GM10266 (cell line): Measurements from ENCODE around the gene TDRD15.

Source experiments
- DNase-seq: peaks from one replicate; pipeline ENCODE4 v3.0.0; 2012; ENCODE audit errors: extremely low spot score
- CTCF ChIP-seq: IDR thresholded peaks from 2 replicates; pipeline ENCODE4 v1.5.1; 2012; ENCODE audit warnings: mild to moderate bottlenecking, low read depth; ENCODE audit not compliant: control insufficient read depth, insufficient read depth; ENCODE audit errors: missing control alignments

Gene TDRD15

DNA sequence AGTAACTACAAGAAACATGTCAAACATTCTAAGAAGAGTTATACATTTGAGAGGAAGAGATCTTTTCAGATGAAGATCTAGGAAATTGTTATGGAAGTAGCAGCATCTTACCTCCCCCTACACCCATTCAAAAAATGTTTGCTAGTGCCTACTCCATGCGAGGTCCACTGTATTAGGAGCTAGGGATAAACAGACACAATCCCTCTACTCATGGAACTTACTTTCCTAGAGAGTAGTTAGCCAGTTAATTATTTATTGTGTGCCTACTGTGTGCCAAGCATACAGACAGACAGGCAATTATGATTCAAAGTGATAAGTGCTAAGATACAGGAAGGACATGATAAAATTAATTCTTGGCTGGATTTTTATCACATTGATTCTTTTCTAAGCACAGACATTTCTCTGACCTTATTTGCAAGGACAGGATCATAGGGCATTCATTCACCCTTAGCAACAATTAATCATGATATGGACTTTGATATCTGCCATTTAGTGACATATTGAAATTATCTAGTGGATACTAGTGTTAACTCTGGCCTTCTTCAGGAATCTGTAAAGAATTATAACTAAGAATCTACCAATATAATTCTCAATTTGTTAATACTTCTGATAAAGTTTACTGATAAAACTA lies 19.6 kb upstream of the TDRD15 start:
- no peak for DNase-seq
- no peak for TF ChIP-seq CTCF

DNA sequence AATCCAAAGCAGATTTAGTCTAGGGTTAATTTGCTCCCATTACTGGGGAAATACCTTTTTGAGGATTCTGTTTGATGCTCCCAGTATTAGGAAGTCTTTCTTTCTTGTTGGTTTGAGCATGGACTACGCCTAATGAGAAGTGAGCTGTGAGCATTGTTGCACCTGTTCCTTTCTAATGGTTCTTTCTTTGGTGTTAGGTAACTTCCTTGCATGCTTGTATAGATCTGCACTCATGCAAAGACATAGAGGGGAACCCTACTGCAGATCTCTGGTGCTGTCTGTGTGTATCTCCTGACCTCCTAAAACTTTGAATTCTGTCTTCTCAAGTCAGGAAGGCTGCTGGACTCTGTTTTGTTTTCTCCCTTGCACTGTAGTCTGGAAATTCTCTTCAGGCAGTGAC lies 12.8 kb upstream of the TDRD15 start:
- no peak for DNase-seq
- TF ChIP-seq CTCF = no peak

GRCh38 chr2:21117688-21118087 lies 6.1 kb upstream of the TDRD15 start:
- DNase-seq = no peak
- no peak for TF ChIP-seq CTCF

GRCh38 chr2:21118302-21118920 lies 5.4 kb upstream of the TDRD15 start:
- TF ChIP-seq CTCF = peak; percentile 27
- peak; percentile 34 for DNase-seq

- TF ChIP-seq CTCF = no peak
- no peak for DNase-seq
Measured at GRCh38 chr2:21131861-21132260, 8.1 kb downstream of the TDRD15 start.

GRCh38 chr2:21135585-21135984 lies 11.8 kb downstream of the TDRD15 start:
- no peak for TF ChIP-seq CTCF
- no peak for DNase-seq

GRCh38 chr2:21142149-21142548 lies 18.4 kb downstream of the TDRD15 start:
- DNase-seq = no peak
- no peak for TF ChIP-seq CTCF
